ENCODE data around the gene IGF1.

The IGF1 gene

DNA sequence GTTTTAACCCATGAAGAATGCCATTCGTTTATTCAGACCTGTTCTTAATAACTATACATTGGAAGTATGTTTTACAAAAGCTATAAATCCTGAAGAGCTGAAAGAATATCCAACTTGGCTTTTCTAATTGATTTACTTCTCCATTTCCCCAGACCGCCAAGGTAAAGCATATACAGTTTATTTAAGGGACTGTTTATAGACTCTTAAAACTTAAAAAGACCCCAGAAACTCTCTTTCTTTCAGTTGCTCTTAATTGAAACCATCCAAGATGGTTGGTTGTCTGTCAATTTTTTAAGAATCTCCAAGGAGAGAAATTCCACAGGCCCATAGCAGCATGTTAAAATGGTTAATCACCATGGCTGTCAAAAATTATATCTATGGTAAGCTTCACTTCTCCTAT is 8.8 kb downstream of the IGF1 start:
- ChIA-PET POLR2A (no interaction called here), CTCF (interaction anchor here (0.7 to 1.2 kb wide), 2 partner anchors 13 to 269 kb away, joined by 3 to 8 read pairs; no protein-coding TSS in a partner anchor)
- H3K4me3 ChIP-seq (ENCODE audit: low read depth, low read length), result no peak overlapping the region
- H3K27ac ChIP-seq (ENCODE audit: extremely low read depth, low read depth, low read length), result no peak overlapping the region
- no peaks in the 10 kb centered on the region for H3K4me1 ChIP-seq (ENCODE audit: control insufficient read depth, insufficient read depth, low read length)
- TF ChIP-seq, protein P1, sequence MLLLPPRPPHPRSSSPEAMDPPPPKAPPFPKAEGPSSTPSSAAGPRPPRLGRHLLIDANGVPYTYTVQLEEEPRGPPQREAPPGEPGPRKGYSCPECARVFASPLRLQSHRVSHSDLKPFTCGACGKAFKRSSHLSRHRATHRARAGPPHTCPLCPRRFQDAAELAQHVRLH (tag by site-specific recombination; IDR thresholded peaks at IDR 0.05), result no peak
- no peaks in the 10 kb centered on the region for H3K9me3 ChIP-seq (ENCODE audit: control insufficient read depth, insufficient read depth, low read depth, low read length)
- no peaks in the 10 kb centered on the region for H3K36me3 ChIP-seq (ENCODE audit: control insufficient read depth in 2 of 2, insufficient read depth in 1 of 2, low read length in 2 of 2)

DNA sequence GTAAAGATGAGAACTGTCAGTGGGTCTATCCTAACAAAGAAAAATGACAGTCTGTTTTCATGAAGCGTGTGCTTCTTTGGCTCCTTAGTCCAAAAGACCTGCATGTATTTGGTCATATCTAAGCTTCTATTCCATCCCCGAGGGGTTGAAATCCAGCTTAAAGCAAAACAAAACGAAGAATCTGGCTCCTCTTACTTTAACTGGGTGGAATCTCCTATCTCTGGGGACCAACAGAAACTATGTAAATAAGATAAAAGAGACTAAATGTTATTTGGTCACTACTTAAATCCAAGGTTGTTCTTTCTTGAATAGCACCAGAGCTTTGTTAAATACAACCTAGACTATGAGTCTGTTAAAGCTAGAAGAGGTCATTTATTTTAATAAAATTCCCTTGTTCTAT is 9.4 kb downstream of the IGF1 start:
- CTCF ChIA-PET, result no interaction called here

DNA sequence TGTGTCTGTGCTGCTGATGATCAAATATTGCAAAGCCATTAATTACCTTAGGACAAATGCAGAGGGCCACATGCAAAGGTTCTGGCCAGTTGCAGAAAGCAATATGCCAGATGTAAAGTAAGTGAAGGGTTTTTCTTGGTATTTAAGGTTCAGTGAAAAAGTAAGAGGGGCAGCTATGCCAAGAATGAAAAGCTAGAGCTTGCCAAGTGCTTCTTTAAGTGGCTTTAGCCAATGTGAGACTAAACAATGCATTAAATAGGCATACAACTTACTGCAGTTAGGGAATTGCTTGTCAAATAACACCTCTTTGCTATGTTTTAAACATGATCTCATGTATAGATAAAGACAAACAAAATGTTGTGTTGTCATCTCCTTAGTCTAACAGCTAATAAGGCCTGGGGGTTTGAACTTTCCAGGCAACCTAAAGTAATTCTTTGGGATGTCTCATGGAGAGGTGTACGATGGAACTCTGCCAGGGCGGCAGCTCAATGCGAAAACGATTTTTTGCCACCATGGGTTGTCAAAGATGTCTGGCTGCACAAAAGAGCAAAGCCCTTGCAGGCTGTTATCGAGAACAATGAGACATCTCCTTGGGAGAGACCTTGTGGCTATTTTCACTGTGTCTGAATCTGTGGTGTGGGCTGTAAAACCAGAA is 12.0 kb downstream of the IGF1 start:
- no peak overlapping the region for H3K4me3 ChIP-seq (ENCODE audit: low read depth, low read length)
- no peak overlapping the region for H3K27ac ChIP-seq (ENCODE audit: extremely low read depth, low read depth, low read length)
- TF ChIP-seq ZNF324 (tag by site-specific recombination; IDR thresholded peaks at IDR 0.05) (no peak), ZBTB1 (tag by site-specific recombination; IDR thresholded peaks at IDR 0.05) (no peak), ZNF624 (tag by site-specific recombination; IDR thresholded peaks at IDR 0.05) (no peak), EGR2 (tag by site-specific recombination; IDR thresholded peaks at IDR 0.05; ENCODE audit: low read depth) (no peak), WT1 (tag by site-specific recombination; IDR thresholded peaks at IDR 0.05) (no peak), ZNF473 (tag by site-specific recombination; IDR thresholded peaks at IDR 0.05) (no peak), ZNF521 (tag by site-specific recombination; IDR thresholded peaks at IDR 0.05) (no peak), ZNF239 (tag by site-specific recombination; IDR thresholded peaks at IDR 0.05) (no peak), ZNF837 (tag by site-specific recombination; IDR thresholded peaks at IDR 0.05) (no peak), ZNF221 (tag by site-specific recombination; IDR thresholded peaks at IDR 0.05; ENCODE audit: borderline replicate concordance) (no peak), ZFP69B (tag by site-specific recombination; IDR thresholded peaks at IDR 0.05) (no peak), ZNF560 (tag by site-specific recombination; IDR thresholded peaks at IDR 0.05; ENCODE audit: borderline replicate concordance) (no peak), ZNF112 (tag by site-specific recombination; IDR thresholded peaks at IDR 0.05) (no peak), ZNF24 (tag by site-specific recombination; IDR thresholded peaks at IDR 0.05) (no peak), ZNF423 (tag by site-specific recombination; IDR thresholded peaks at IDR 0.05) (no peak), ZNF138 (tag by site-specific recombination; IDR thresholded peaks at IDR 0.05; ENCODE audit: borderline replicate concordance) (no peak), ZNF37A (tag by site-specific recombination; IDR thresholded peaks at IDR 0.05) (no peak)
- TF ChIP-seq, protein P1 (tag by site-specific recombination; IDR thresholded peaks at IDR 0.05), result no peak
- TF ChIP-seq, protein P2, sequence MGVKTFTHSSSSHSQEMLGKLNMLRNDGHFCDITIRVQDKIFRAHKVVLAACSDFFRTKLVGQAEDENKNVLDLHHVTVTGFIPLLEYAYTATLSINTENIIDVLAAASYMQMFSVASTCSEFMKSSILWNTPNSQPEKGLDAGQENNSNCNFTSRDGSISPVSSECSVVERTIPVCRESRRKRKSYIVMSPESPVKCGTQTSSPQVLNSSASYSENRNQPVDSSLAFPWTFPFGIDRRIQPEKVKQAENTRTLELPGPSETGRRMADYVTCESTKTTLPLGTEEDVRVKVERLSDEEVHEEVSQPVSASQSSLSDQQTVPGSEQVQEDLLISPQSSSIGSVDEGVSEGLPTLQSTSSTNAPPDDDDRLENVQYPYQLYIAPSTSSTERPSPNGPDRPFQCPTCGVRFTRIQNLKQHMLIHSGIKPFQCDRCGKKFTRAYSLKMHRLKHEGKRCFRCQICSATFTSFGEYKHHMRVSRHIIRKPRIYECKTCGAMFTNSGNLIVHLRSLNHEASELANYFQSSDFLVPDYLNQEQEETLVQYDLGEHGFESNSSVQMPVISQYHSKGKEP (tag by site-specific recombination; IDR thresholded peaks at IDR 0.05), result no peak
- ChIA-PET POLR2A (no interaction called here), CTCF (interaction anchor here (1.6 kb wide), 1 partner anchor 16 kb away, joined by 6 read pairs; no protein-coding TSS in a partner anchor)
- no peaks in the 10 kb centered on the region for H3K4me1 ChIP-seq (ENCODE audit: control insufficient read depth, insufficient read depth, low read length)
- no peaks in the 10 kb centered on the region for H3K36me3 ChIP-seq (ENCODE audit: control insufficient read depth in 2 of 2, insufficient read depth in 1 of 2, low read length in 2 of 2)
- H3K9me3 ChIP-seq (ENCODE audit: control insufficient read depth, insufficient read depth, low read depth, low read length), result no peaks in the 10 kb centered on the region

More for the DNA sequence above, 9.4 kb downstream of the IGF1 start:
- Histone ChIP-seq H3K27ac (ENCODE audit: extremely low read depth, low read depth, low read length) (no peak overlapping the region), H3K4me1 (ENCODE audit: control insufficient read depth, insufficient read depth, low read length) (no peaks in the 10 kb centered on the region), H3K4me3 (ENCODE audit: low read depth, low read length) (no peak overlapping the region), H3K36me3 (ENCODE audit: control insufficient read depth in 2 of 2, insufficient read depth in 1 of 2, low read length in 2 of 2) (no peaks in the 10 kb centered on the region), H3K9me3 (ENCODE audit: control insufficient read depth, insufficient read depth, low read depth, low read length) (no peaks in the 10 kb centered on the region)
- no peak for TF ChIP-seq ZNF350 (tag by site-specific recombination; IDR thresholded peaks at IDR 0.05)
- TF ChIP-seq, protein P3, sequence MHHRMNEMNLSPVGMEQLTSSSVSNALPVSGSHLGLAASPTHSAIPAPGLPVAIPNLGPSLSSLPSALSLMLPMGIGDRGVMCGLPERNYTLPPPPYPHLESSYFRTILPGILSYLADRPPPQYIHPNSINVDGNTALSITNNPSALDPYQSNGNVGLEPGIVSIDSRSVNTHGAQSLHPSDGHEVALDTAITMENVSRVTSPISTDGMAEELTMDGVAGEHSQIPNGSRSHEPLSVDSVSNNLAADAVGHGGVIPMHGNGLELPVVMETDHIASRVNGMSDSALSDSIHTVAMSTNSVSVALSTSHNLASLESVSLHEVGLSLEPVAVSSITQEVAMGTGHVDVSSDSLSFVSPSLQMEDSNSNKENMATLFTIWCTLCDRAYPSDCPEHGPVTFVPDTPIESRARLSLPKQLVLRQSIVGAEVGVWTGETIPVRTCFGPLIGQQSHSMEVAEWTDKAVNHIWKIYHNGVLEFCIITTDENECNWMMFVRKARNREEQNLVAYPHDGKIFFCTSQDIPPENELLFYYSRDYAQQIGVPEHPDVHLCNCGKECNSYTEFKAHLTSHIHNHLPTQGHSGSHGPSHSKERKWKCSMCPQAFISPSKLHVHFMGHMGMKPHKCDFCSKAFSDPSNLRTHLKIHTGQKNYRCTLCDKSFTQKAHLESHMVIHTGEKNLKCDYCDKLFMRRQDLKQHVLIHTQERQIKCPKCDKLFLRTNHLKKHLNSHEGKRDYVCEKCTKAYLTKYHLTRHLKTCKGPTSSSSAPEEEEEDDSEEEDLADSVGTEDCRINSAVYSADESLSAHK (tag by site-specific recombination; IDR thresholded peaks at IDR 0.05), result no peak
- TF ChIP-seq ZNF214 (tag by site-specific recombination; IDR thresholded peaks at IDR 0.05; ENCODE audit: borderline replicate concordance), result no peak
- TF ChIP-seq, protein P4, sequence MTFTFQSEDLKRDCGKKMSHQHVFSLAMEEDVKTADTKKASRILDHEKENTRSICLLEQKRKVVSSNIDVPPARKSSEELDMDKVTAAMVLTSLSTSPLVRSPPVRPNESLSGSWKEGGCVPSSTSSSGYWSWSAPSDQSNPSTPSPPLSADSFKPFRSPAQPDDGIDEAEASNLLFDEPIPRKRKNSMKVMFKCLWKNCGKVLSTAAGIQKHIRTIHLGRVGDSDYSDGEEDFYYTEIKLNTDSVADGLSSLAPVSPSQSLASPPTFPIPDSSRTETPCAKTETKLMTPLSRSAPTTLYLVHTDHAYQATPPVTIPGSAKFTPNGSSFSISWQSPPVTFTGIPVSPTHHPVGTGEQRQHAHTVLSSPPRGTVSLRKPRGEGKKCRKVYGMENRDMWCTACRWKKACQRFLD (tag by site-specific recombination; IDR thresholded peaks at IDR 0.05), result no peak
- no peak for TF ChIP-seq ZNF302 (tag by site-specific recombination; IDR thresholded peaks at IDR 0.05; ENCODE audit: low read depth)
- TF ChIP-seq, protein P5, sequence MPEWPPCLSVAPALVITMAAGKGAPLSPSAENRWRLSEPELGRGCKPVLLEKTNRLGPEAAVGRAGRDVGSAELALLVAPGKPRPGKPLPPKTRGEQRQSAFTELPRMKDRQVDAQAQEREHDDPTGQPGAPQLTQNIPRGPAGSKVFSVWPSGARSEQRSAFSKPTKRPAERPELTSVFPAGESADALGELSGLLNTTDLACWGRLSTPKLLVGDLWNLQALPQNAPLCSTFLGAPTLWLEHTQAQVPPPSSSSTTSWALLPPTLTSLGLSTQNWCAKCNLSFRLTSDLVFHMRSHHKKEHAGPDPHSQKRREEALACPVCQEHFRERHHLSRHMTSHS (tag by site-specific recombination; IDR thresholded peaks at IDR 0.05), result no peak
- no peak for TF ChIP-seq ZSCAN16 (tag by site-specific recombination; IDR thresholded peaks at IDR 0.05)
- POLR2A ChIA-PET, result no interaction called here

All from HEK293 (cell line).